Peyer's patch (tissue), 4 donors: ENCODE data around the gene WDR43.

Source experiments
- POLR2A ChIP-seq, 2 donors: fragments of 450-650 bp; IDR thresholded peaks; one replicate each; pipeline ENCODE4 v1.5.1; 2017; ENCODE audit warnings: antibody characterized with exemption in 2 of 2, mild to moderate bottlenecking in 2 of 2, moderate library complexity in 2 of 2
- TF ChIP-seq, protein P1 (sequence below), 6 experiments: fragments of 450-650 bp in 4 of 6; fragments of 200-600 bp in 2 of 6; sonication (generic) in 1 of 6; IDR thresholded peaks; one replicate each; pipeline ENCODE4 v1.5.1; 2017 to 2019; ENCODE audit warnings: antibody characterized with exemption in 6 of 6, mild to moderate bottlenecking in 3 of 6, moderate library complexity in 1 of 6

- TF ChIP-seq, protein P1, sequence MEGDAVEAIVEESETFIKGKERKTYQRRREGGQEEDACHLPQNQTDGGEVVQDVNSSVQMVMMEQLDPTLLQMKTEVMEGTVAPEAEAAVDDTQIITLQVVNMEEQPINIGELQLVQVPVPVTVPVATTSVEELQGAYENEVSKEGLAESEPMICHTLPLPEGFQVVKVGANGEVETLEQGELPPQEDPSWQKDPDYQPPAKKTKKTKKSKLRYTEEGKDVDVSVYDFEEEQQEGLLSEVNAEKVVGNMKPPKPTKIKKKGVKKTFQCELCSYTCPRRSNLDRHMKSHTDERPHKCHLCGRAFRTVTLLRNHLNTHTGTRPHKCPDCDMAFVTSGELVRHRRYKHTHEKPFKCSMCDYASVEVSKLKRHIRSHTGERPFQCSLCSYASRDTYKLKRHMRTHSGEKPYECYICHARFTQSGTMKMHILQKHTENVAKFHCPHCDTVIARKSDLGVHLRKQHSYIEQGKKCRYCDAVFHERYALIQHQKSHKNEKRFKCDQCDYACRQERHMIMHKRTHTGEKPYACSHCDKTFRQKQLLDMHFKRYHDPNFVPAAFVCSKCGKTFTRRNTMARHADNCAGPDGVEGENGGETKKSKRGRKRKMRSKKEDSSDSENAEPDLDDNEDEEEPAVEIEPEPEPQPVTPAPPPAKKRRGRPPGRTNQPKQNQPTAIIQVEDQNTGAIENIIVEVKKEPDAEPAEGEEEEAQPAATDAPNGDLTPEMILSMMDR (IDR thresholded peaks at IDR 0.05) = no peak
- TF ChIP-seq POLR2A (IDR thresholded peaks at IDR 0.05) = no peak
Observed at GRCh38 chr2:28871620-28872019, 22.8 kb upstream of the WDR43 start.
